Right lobe of liver (tissue), 4 donors: Measurements from ENCODE around the gene PCNX1.

Experiments
- CTCF ChIP-seq, 4 donors: fragments of 200-600 bp in 3 of 4; fragments of 450-650 bp in 1 of 4; IDR thresholded peaks; one replicate each; pipeline versions ENCODE4 v1.5.1 to v1.8.0; 2016 to 2022; ENCODE audit warnings: antibody characterized with exemption in 4 of 4, mild to moderate bottlenecking in 2 of 4
- POLR2A ChIP-seq: fragments of 450-650 bp; IDR thresholded peaks from one replicate; pipeline ENCODE4 v1.6.1; 2017; ENCODE audit warnings: antibody characterized with exemption, mild to moderate bottlenecking
- donor health status: DM: no; HTN: no; CAD: no.
- donor health status: DM: no; HTN: no; CAD: no.
- donor health status: DM: no; HTN: yes; CAD: no.

- TF ChIP-seq CTCF (IDR thresholded peaks at IDR 0.05) (no peak), POLR2A (no peak)
These were observed 9.0 kb upstream of the PCNX1 start for GRCh38 chr14:70898111-70898745.
